Upper lobe of left lung (tissue), 4 donors: ENCODE data around the gene FBXL17.

Experiments used
- CTCF ChIP-seq, 6 experiments: fragments of 450-650 bp in 4 of 6; fragments of 200-600 bp in 2 of 6; sonication (generic) in 2 of 6; IDR thresholded peaks; one replicate each; pipeline ENCODE4 v1.5.1; 2016 to 2019; ENCODE audit warnings: antibody characterized with exemption in 6 of 6
- EP300 ChIP-seq, 4 donors: sonication (generic); formaldehyde crosslinking; IDR thresholded peaks; one replicate each; pipeline ENCODE4 v1.5.1; 2017; ENCODE audit warnings: antibody characterized with exemption in 4 of 4, control low read depth in 2 of 4
- POLR2A ChIP-seq, 4 donors: fragments of 450-650 bp; IDR thresholded peaks; one replicate each; pipeline ENCODE4 v1.5.1; 2016 to 2017; ENCODE audit warnings: antibody characterized with exemption in 4 of 4, mild to moderate bottlenecking in 2 of 4
- POLR2AphosphoS5 ChIP-seq, 2 donors: sonication (generic); formaldehyde crosslinking; IDR thresholded peaks; one replicate each; pipeline ENCODE4 v1.5.1; 2017; ENCODE audit warnings: antibody characterized with exemption in 2 of 2

GRCh38 chr5:108361239-108361638, 20.7 kb downstream of the FBXL17 start:
- TF ChIP-seq POLR2A (IDR thresholded peaks at IDR 0.05) (no peak), CTCF (IDR thresholded peaks at IDR 0.05) (no peak), POLR2AphosphoS5 (IDR thresholded peaks at IDR 0.05) (no peak), EP300 (IDR thresholded peaks at IDR 0.05) (no peak)
